GM12878 (cell line): ENCODE data around the gene OLAH. TPM values are rescaled to one million over a fixed set of nuclear protein-coding genes. Genes with fewer than 3 reads are reported as not detected.

Experiments
- ATAC-seq: fragments of 200-7000 bp; cut with Tn5 transposase; 3 replicates; pipeline ENCODE4 v1.9.1; 2020; ENCODE audit warnings: mild to moderate bottlenecking, moderate library complexity
- BruUV-seq: library from RNA; stranded (reverse); fragments of 400-500 nt; replicated peaks from 2 replicates; lab custom pipeline; 2021; lab: Mats Ljungman, UMichigan
- CTCF ChIA-PET: fragments of 300-600 bp; sonication (Branson Sonifier 250); formaldehyde crosslinking; extraction: SDS; loops from one replicate; lab custom pipeline; 2021; ENCODE audit warnings: inconsistent platforms; lab: Yijun Ruan, JAX
- POLR2A ChIA-PET: fragments of 350-600 bp; formaldehyde crosslinking; extraction: SDS; loops from one replicate; lab custom pipeline; 2021; ENCODE audit warnings: inconsistent platforms; lab: Charles Lee
- RAD21 ChIA-PET: fragments of 300-600 bp; sonication (Branson Sonifier 250); formaldehyde crosslinking; loops from one replicate; lab custom pipeline; 2023; ENCODE audit warnings: antibody characterized with exemption; ENCODE audit not compliant: unreplicated experiment; lab: Charles Lee
- SMC1A ChIA-PET: fragments of 300-600 bp; sonication (Branson Sonifier 250); formaldehyde crosslinking; loops from one replicate; lab custom pipeline; 2023; ENCODE audit not compliant: unreplicated experiment, uncharacterized antibody; lab: Charles Lee
- DNase-seq: peaks from one replicate; pipeline ENCODE4 v3.0.0-alpha.2; 2011; ENCODE audit warnings: low read depth, low spot score
- FAIRE-seq: peaks from 3 replicates; lab custom pipeline; 2011; peaks lifted over from hg19 to GRCh38; lab: Jason Lieb, UNC
- H2AFZ ChIP-seq: 2 replicates; pipeline ENCODE4 v1.6.0; 2011; ENCODE audit warnings: low read depth, low read length, control low read depth; ENCODE audit not compliant: control insufficient read depth
- H3K27ac ChIP-seq: 2 replicates; pipeline ENCODE4 v1.5.1; 2011; ENCODE audit warnings: control low read depth; ENCODE audit not compliant: control insufficient read depth, insufficient read depth
- H3K27me3 ChIP-seq, 2 experiments: replicated peaks in 1 of 2; 2 replicates each; pipeline versions ENCODE4 v1.6.0 to v1.6.1; 2011; ENCODE audit warnings: low read length in 1 of 2; ENCODE audit not compliant: control insufficient read depth in 2 of 2, insufficient read depth in 2 of 2
- H3K36me3 ChIP-seq, 2 experiments: 2 replicates each; pipeline ENCODE4 v1.5.1; 2011; ENCODE audit warnings: low read length in 1 of 2; ENCODE audit not compliant: control insufficient read depth in 2 of 2, insufficient read depth in 2 of 2
- H3K4me1 ChIP-seq: 2 replicates; pipeline ENCODE4 v1.6.1; 2011; ENCODE audit warnings: mild to moderate bottlenecking, low read length, moderate library complexity, mixed read lengths; ENCODE audit not compliant: control insufficient read depth, insufficient read depth
- H3K4me2 ChIP-seq: 2 replicates; pipeline ENCODE4 v1.6.0; 2011; ENCODE audit warnings: control low read depth; ENCODE audit not compliant: control insufficient read depth, insufficient read depth
- H3K4me3 ChIP-seq: fragments of 200-600 bp; sonication (generic); 2 replicates; pipeline ENCODE4 v1.5.1; 2016
- H3K79me2 ChIP-seq: 2 replicates; pipeline ENCODE4 v1.6.0; 2011; ENCODE audit warnings: low read length; ENCODE audit not compliant: control insufficient read depth, insufficient read depth
- H3K9ac ChIP-seq: 2 replicates; pipeline ENCODE4 v1.8.0; 2011; ENCODE audit warnings: low read length, control low read depth, mixed read lengths; ENCODE audit not compliant: control insufficient read depth, insufficient read depth
- H3K9me3 ChIP-seq: replicated peaks from 3 replicates; pipeline ENCODE4 v1.5.1; 2011; ENCODE audit warnings: mild to moderate bottlenecking, low read length; ENCODE audit not compliant: control insufficient read depth, insufficient read depth
- H4K20me1 ChIP-seq: 2 replicates; pipeline ENCODE4 v1.6.0; 2011; ENCODE audit not compliant: control insufficient read depth, insufficient read depth
- ZBTB40 ChIP-seq: fragments of 450-650 bp; IDR thresholded peaks from 2 replicates; pipeline ENCODE4 v1.6.1; 2016; ENCODE audit warnings: mild to moderate bottlenecking, moderate library complexity, borderline replicate concordance
- ZNF384 ChIP-seq: IDR thresholded peaks from 2 replicates; pipeline ENCODE4 v1.6.1; 2012; ENCODE audit warnings: low read depth, mild to moderate bottlenecking, low read length, improper control_type of control experiment, borderline replicate concordance
- ZNF687 ChIP-seq: fragments of 450-650 bp; IDR thresholded peaks from 2 replicates; pipeline ENCODE4 v1.6.1; 2017; ENCODE audit warnings: mild to moderate bottlenecking, moderate library complexity
- WGBS: methylation state at CpG from one replicate; pipeline ENCODE4 v1.1.6; 2016; ENCODE audit warnings: low lambda C conversion rate; ENCODE audit not compliant: insufficient replicate concordance, insufficient coverage; ENCODE audit errors: missing lambda C conversion rate; 5-methylcytosine and 5-hydroxymethylcytosine counted together
- in situ Hi-C: fragments of 300-500 bp; cut with MboI; formaldehyde crosslinking; loops from 9 replicates; pipeline ENCODE4 v1.14.3; 2018; ENCODE audit warnings: mixed read lengths
- intact Hi-C: fragments of 100-400 bp; cut with micrococcal nuclease; formaldehyde crosslinking; loops from one replicate; pipeline ENCODE4 v1.14.2; 2022; ENCODE audit not compliant: unreplicated experiment
- polyA plus RNA-seq, 11 experiments: library from polyadenylated mRNA; depleted of rRNA in 4 of 11; unstranded in 6 of 11; stranded (reverse) in 5 of 11; fragments of >200 nt; fragmentation: Nextera tagmentation in 4 of 11; fragmentation: Illumina TruSeq in 1 of 11; extraction: Ambion mirVana in 4 of 11; extraction: Trizol in 1 of 11; gene quantifications; 1 replicate in 1 of 11; 2 replicates in 10 of 11; pipeline versions ENCODE4 v1.2.1 to v1.2.3, GENCODE V29; 2011 to 2016; ENCODE audit warnings: inconsistent platforms in 2 of 11, missing spikeins in 2 of 11, low read depth in 1 of 11
- total RNA-seq, 4 experiments: library from RNA; depleted of rRNA in 3 of 4; stranded (reverse); fragments of >200 nt in 3 of 4; fragmentation: Illumina TruSeq in 1 of 4; extraction: Trizol in 1 of 4; gene quantifications; 2 replicates each; pipeline versions ENCODE4 v1.2.1 to v1.2.3, GENCODE V29; 2013 to 2021

The OLAH gene
- total and polyA plus RNA-seq, 10 of the 15 experiments (the other 5 are each of a cell fraction or from before 2014, with no cell fraction given): 0.10 to 1.4 (median 0.59) TPM; not detected in 1

GRCh38 chr10:15092855-15093408 is 49.2 kb downstream of the OLAH start:
- no peaks in the 10 kb centered on the region for H3K27me3 ChIP-seq
- no peaks in the 10 kb centered on the region for H3K36me3 ChIP-seq
- RAD21 ChIA-PET: no interaction called here
- BruUV-seq: no TSS peak
- no peak overlapping the region for H3K4me2 ChIP-seq
- FAIRE-seq (no peak), DNase-seq (no peak), ATAC-seq (no peak)
- no peak overlapping the region for H3K9ac ChIP-seq
- POLR2A ChIA-PET: no interaction called here
- peaks cover 6% of the 10 kb centered on the region for H3K79me2 ChIP-seq
- TF ChIP-seq ZNF384 (peak; percentile 25; the same call in 1 of the 2 replicates), ZBTB40 (peak; percentile 60; the same call in 1 of the 2 replicates), ZNF687 (no peak)
- H3K4me3 ChIP-seq: no peak overlapping the region
- H3K27ac ChIP-seq: no peak overlapping the region
- intact Hi-C loops (no loop called here), in situ Hi-C loops (no loop called here)
- H3K4me1 ChIP-seq: peaks cover 5% of the 10 kb centered on the region
- no peaks in the 10 kb centered on the region for H3K9me3 ChIP-seq
- 39% methylated on average over 12 of the region's 16 CpGs for WGBS
- SMC1A ChIA-PET: no interaction called here
- H4K20me1 ChIP-seq: no peaks in the 10 kb centered on the region
- H2AFZ ChIP-seq: no peak overlapping the region
- CTCF ChIA-PET: no interaction called here
